IPS DF 4.7 (cell line): ENCODE results near the gene CRPPA.

Source experiments
- DNase-seq: peaks from one replicate; pipeline ENCODE4 v3.0.0-alpha.2; 2013; ENCODE audit warnings: low spot score; ENCODE audit errors: extremely low read depth

The CRPPA gene

DNA sequence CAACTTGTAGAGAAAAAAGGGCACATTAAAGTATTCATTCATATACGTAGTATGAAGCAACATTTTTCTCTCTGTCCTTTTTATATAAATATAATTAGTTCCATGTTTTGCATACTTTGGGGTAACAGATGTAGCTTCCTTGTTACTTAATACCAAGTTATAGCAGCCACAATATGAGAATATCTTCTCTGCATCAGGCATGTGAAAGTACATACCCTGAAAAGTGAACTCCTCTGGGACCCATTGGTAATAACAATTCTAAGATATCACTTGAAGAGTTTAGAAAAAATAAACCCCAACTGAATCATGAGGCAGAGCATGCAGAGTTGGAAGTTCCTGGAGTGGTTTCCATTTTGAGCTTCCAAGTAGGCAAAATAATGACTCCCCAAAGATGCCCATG is 2.4 kb upstream of the CRPPA start:
- DNase-seq: no peak

GRCh38 chr7:16422917-16423316 is 1.6 kb upstream of the CRPPA start:
- DNase-seq: no peak

GRCh38 chr7:16422103-16422435 is 731 bp upstream of the CRPPA start:
- no peak for DNase-seq

- peak; percentile 44 for DNase-seq
These were observed 547 bp downstream of the CRPPA start for GRCh38 chr7:16420649-16421332.

DNA sequence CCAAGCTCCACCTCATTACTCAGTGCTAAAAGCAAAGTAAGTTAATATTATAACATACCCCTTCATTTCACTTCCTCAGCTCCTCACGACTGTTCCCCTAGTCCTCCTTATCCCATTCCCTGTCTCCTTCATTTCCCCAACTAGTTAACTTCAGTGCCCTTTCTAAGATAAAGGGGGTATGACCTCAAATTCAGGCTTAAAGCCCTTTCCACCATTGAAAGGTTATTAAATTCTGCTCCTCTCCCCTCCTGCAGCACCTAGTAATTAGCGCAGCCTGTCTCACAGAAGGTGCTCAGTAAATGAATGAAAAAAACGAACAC is 1.0 kb downstream of the CRPPA start:
- DNase-seq: no peak

DNA sequence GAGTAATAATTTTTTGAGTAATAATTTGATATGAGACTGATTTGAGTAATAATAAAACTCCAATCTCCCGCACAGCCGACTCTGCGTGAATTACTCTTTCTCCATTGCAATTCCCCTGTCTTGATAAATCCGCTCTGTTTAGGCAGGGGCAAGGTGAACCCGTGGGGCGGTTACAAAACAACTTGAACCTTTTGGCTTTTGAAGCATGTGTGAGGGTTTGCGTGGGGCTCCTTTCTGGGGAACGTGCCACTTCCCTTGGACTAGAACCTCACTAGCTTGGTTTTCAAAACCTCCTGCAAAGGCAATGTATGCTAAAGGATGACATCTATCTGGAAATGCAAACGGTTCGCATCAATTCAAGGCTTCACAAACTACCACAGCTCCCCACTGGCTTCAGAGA is 1.5 kb downstream of the CRPPA start:
- no peak for DNase-seq

- DNase-seq: no peak
These were observed 2.2 kb downstream of the CRPPA start for GRCh38 chr7:16419126-16419525.

DNA sequence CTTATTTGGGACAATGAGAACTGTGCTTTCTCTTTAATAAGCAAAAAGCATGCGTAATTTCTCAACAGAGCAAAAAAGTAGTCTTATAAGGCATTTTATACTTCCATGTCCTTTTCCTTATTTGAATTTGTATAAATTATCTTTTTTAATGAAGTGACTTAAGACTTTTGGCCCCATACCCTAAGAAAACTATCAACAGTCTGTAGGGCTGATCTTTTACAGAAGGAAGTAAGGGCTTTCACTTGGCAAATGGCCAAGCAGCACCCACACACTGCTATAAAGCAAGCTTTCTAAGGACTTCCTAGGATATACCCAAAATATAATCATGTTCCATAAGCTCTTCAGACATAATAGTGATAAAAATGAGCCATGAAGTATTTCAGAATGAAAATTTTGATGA is 3.4 kb downstream of the CRPPA start:
- no peak for DNase-seq

- DNase-seq: no peak
These were observed 4.8 kb downstream of the CRPPA start for GRCh38 chr7:16416289-16417282.

DNA sequence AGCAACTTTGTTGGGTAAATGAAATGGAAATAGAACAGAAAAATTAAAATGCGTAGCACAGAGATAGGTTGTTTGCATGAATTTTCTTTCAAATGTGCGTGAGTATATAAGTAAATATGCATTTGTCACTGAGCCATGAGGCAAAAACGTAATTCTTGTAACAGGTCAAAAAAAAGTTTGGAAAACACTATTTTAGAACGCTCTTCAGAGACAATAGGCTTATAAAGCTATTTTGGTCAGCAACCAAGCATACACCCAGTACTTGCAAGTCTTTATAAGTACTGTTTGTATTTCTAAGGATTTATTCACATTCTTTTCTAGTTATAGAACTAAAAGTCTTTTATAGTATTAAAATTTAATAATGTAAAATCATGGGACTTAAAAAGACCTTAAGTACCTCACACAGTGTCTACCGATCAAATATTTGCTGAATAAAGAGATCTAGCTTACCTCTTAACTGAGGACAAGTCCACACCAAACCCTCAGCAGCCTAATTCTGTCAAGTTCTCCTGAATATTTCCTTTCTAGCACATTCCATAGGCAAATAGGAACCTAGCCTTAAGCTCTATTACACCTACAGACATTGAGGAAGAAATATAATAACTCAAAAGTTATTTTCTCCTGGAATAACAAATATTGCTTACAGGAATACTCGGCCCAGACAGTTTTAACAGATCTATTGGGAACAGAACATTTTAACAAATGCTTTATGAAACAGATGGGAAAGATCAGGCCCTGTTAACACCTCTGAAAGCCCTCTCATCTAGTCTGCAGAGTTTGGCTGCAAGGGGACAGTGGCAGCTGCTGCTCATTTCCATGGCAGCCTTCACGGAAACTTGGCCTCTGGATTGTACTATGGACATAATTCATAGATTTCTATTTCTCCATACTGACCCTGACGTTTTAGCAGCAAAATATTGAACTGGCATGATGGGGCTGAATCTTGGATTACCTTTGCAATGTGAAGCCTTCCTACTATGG is 8.8 kb downstream of the CRPPA start:
- DNase-seq: no peak

GRCh38 chr7:16411391-16411790 is 9.9 kb downstream of the CRPPA start:
- DNase-seq: no peak

DNA sequence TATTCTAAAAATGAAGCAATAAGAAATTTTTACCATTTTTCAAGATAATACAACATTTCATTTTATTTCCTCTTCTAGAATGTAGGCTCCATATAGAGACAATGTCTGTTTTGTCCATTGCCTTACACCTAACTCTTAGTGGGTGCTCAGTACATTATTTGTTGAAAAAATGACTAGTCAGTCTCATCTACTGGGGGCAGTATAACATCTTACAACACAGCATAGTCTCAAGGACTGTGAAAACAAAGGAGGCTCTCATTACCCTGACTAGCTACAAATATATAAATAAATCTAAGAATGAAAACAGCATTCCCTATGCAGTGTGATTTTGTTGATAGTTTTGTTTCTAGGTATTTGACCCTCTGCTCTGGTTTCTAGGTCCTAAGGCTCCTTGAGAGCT is 11.6 kb downstream of the CRPPA start:
- no peak for DNase-seq

DNA sequence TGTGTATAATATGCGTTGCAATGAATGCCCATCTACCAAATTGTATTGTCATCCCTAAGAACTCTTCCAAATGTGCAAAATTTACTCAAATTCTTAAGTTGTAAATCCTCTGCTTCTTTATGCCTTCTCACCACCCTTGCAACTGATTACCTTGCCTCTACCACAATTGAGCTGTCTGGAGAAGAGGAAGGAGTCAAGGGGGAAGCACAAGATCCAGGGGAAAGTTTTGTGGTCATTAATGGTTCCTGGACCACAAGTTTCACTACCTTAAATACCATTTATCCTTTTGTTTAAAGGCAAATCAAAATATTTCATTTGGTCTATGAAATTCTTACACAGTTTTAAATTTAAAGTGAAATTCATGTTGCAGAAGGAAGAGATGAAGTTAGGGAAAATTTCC is 16.7 kb downstream of the CRPPA start:
- no peak for DNase-seq

DNA sequence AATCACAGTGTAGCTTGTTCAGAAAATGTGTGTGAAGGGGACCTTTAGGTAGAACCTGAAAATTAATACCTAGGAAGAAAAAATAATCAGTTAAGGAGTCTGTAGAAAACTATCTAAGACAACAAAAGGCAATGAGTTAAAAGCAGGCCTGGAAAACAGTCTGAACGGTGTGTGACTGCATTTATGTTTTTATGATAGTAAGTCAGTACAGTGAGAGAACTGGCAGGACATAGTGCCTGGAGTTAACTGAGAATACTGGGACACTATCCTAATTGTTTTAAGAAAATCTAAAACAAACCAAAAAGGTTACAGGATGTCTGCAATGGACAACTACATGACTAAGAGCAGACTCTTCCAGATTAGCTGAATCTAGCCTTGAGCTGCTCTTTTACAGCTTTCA is 17.9 kb downstream of the CRPPA start:
- no peak for DNase-seq

DNA sequence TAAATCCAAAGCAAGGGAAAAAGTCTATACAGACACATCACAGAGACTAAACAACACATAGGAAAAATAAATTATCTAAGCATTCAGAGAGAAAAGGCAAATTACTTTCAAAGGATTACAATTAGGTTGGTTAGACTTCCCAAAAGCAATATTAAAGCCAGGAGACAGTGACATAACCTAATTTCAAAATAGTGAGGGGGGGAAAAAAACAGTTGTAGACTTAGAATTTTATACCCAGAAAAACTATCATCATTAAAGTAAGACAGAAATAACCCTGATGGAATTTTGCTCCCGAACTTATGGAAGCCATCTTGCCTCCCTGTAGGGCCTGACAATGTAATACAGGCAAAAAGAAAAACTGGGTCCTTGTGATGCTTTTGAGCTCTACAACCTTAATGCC is 18.4 kb downstream of the CRPPA start:
- no peak for DNase-seq

DNA sequence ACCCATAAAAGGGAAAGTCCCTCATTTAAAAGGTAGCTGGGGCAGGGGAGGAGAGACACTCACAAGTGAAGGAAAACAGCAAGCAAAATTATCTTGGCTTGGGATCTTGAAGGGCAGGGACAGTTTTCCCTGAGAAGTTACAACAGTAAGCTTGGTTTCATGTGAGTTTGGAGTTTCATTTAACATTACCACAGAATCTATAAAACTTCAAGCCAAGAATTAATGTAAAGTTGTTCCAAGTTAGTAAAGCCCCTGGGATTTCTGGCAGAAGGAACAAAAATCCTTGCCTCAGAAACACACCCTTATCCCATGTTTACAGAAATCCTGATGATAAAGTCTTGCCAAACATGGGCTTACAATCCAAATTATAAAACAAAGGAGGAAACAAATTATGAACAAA is 19.2 kb downstream of the CRPPA start:
- no peak for DNase-seq

DNA sequence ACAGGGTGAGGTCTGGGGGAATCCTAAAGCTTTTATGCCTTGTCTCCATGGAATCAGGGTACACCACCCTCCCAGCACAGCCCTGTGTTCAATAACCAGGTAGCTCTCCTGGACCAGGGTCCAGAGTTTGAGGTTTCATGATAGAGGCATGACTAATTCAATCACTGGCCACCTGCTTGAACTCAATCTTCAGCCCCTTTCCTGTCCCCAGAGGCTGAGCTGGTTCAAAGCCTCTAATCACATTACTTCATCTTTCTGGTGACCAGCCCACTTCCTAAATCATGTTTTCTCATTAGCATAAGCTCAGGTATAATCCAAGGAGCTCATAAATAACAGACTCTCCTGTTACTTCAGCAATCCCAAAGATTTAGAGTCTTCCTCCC is 20.5 kb downstream of the CRPPA start:
- DNase-seq: no peak

- DNase-seq: no peak
These were observed 21.1 kb downstream of the CRPPA start for GRCh38 chr7:16399916-16400892.

DNA sequence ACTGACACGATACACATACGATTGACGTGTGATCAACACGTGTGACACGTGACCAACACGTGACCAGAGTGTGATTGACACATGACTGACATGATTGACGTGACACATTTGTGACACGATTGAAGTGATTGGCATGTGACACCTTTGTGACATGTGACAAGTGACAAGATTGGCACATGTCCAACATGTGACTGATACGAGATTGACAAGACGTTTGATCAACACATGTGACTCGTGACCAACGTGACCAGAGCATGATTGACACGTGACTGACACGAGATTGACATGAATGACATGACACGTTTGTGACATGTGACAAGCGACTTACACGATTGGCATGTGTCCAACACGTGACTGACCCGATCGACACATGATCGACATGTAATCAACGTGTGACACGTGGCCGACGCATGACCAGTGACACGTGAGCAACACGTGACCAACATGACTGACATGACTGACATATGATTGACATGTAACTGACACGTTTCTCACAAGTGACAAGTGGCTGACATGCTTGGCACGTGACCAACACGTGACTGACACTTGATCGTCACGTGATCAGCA is 22.0 kb downstream of the CRPPA start:
- no peak for DNase-seq
